HG03354 (cell line): Measurements from ENCODE around the gene RASD2.

Experiments used
- ATAC-seq: cut with Tn5 transposase; IDR thresholded peaks from one replicate; pipeline ENCODE4 v1.9.1; 2021; ENCODE audit warnings: mild to moderate bottlenecking; ENCODE audit not compliant: unreplicated experiment, poor library complexity, severe bottlenecking

RASD2 gene

GRCh38 chr22:35555946-35556547, 15.4 kb downstream of the RASD2 start:
- ATAC-seq, result no peak

DNA sequence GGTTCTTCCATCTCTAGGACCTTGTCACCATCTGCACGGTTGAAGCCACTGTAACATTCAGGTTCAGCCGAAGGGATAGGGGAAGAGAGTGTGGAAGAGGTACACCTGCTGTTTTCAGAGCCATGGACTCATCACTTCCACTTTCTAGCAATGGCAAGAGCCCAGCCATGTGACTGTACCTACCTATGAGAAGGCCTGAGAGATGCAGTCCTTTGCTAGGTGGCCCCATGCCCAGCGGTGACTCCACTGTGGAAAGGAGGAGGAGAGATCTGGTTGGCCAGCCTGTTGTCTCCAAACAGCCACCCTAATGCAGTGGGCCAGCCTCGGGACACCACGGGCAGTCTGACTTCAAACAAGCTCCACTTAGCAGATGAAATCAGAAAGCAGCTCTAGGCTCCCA, 16.0 kb downstream of the RASD2 start:
- no peak for ATAC-seq

GRCh38 chr22:35558031-35558430, 17.4 kb downstream of the RASD2 start:
- ATAC-seq, result no peak

DNA sequence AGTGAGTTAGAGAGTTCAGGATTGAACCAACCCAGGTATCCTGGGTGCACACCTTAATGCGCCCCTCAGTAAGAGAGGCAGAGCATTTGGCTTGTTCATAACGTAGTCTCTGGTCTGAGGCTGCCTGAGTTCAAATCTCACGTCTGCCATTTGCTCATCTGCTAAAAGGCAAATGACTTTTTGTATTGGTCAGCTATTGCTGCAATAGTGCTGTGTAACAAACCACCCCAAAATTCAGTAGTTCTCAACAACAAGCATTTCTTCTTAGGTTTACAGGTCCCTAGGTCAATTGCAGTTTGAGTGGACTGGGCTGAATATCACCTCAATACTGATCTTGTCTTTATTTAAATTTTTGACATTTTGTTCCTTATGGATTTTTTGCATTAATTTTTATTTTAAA, 18.1 kb downstream of the RASD2 start:
- no peak for ATAC-seq

GRCh38 chr22:35559354-35560005, 18.8 kb downstream of the RASD2 start:
- ATAC-seq, result no peak

DNA sequence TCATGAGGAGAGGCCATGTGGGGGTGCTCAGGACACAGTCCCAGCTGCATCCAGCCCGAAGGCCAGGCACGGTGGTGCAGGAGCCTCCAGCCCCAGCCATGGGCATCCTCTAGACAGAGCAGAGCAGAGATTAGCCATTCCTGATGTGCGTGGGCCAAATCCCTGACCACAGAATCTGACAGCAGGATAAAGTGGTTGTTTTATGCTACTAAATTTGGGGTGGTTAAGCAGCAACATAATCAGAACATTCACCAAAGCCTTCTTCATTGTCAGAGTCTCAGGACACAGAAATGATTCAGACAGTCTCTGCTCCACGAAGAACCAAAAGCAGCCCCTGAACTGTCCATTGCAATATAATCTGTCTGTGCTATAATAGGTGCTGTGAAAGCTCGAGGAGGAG, 19.7 kb downstream of the RASD2 start:
- no peak for ATAC-seq

- ATAC-seq, result no peak
Observed at GRCh38 chr22:35560824-35561223, 20.2 kb downstream of the RASD2 start.

DNA sequence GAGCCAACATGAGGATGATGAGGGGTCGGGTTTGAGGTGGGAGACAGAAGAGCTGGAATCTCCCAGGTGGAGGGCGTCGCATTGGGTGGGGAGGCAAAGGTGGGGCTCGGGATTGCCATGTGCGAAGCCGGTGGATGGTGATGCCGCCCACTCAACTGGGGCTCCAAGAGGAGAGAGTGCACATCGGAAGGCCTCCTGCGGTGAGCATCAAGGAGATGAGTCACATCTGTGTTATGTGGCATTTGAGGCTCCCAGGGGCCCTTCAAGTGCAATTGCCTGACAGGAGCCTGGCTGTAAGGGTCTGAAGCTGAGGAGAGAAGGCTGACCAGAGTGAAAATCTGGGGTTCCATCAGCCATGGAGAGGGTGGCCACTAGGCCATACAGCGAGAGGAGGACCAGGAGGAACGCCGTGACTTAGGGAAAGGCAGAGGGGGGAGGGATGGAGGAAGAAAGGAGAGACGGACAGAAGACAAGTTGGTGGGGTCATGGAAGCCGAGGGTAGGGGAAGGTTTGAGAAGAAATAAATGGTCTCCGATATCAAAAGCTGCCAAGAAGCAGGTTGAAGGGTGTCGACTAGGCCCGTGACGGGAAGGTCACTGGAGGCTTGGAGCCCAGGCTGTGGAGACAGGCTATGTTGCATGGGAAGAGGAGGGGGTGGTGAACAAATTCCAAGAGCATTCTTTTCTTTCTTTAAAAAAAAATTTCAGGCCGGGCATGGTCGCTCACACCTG, 21.3 kb downstream of the RASD2 start:
- no peak for ATAC-seq

DNA sequence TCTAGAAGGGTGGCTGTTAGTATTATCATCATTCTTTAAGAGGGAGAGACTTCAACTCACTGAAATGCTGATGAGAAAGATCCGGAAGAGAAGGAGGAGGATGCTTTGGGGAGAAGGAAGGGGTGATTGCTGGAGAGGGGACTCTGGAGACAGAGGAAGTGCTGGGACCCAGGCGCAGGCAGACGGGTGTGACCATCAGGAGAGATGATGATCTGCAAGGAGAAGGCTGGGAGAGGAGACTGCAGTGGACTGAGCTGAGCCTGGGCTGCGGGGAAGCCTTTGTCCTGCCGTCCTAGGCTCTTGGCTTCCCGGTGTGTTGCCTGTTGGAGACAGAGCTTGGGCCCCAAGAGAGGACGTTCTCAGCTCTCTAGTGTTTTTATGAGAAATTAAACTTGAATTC, 22.6 kb downstream of the RASD2 start:
- ATAC-seq, result no peak

DNA sequence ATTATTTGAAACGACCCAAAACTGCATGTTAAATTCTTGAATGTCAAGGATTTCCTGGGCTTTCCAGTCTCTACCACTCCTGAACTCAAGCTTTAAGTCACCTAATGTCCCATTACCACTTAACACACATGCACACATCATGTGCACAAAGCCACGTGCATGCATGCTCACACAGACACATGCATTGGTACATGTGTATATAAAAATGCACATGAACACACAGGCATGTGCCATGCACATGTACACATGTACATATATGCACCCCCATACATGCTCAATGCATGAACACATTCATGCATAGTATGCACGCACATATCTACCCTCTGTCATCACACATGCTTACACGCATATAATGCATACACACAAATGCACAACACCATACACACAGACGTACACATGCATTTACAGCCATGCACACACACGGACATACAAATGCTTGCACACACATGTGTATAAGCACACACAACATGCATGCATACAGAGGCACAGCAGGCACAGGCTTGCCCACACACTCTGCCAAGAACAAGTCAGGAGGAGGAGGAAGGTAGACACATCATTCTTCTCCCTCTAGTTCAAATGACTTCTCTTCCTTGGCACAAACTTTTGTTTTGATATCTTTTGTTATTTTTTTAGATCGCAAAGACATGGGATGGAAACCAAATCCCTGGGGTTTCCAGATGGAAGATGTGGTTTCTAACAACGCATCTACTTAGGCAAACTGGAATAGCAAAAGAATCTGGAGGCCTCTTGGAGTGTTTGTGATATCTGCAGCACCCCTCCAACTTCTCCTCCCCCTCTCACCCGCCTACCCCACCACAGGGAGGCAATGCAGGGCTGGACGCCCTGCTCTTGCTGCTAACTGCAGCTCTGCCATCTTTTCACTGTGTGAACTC, 24.6 kb downstream of the RASD2 start:
- ATAC-seq, result no peak

DNA sequence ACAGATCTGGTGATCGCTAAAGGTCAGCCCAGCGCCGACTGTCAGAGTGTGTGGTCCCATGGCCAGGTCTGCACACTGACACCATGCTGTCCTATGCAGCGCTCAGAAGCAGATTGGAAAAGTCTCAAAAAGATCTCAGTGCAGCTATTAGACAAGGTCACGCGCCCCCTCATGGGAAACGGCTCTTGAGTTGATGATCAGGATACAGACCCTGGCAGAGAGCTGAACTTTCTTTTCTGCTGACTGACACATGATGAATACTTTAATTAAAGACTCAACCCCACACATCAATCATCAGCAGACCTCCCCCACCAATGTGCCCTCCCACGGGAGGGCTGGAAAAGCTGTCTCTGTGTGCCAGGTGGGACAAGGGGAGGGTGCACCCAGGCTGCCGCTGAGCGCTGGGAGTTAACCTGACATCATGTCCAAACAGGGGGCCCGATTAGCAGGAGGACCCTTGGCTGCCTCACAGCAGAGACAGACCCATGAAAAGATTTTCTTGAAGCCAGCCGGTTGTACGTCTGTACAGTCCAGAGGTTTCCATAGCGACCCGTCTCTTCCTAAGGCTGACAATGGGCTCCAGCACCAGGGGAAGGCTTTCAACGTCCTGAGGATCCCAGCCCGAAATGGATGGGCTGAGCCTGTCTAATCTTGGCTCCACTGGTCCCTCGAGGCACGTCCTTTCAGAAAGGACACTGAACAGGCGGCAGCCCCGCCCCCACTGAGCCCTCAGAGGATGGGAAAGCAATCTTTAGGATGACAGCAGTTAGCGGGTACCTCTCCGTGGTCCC, 26.9 kb downstream of the RASD2 start:
- ATAC-seq, result no peak

- no peak for ATAC-seq
Observed at GRCh38 chr22:35568751-35569739, 28.4 kb downstream of the RASD2 start.

GRCh38 chr22:35569916-35570315, 29.3 kb downstream of the RASD2 start:
- no peak for ATAC-seq

DNA sequence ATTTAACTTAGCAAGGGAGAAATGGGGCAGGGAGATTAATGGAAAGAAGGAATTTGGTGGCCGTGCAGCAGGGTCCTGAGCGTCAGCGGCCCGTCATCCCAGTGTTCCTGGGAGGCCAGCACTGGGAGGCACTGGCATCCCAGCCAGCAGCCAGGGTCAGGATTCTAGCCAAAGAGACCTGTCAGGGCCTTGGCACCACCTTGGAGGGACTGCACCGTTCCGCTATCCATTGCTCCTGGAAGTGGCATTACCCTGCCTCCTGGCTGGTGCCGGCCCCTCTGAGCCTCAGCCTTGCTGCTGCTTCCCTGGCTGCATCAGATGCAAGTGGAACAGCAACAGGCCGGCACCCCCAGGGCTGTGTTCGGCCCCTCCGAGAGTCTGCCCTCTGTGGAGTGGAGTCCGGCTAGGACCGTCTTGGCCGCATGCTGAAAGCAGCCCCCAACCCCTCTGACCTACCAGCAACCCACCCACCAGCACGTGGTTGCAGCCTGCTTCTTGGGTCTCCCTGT, 30.1 kb downstream of the RASD2 start:
- ATAC-seq, result no peak

- ATAC-seq, result no peak
Observed at GRCh38 chr22:35572556-35572955, 31.9 kb downstream of the RASD2 start.

DNA sequence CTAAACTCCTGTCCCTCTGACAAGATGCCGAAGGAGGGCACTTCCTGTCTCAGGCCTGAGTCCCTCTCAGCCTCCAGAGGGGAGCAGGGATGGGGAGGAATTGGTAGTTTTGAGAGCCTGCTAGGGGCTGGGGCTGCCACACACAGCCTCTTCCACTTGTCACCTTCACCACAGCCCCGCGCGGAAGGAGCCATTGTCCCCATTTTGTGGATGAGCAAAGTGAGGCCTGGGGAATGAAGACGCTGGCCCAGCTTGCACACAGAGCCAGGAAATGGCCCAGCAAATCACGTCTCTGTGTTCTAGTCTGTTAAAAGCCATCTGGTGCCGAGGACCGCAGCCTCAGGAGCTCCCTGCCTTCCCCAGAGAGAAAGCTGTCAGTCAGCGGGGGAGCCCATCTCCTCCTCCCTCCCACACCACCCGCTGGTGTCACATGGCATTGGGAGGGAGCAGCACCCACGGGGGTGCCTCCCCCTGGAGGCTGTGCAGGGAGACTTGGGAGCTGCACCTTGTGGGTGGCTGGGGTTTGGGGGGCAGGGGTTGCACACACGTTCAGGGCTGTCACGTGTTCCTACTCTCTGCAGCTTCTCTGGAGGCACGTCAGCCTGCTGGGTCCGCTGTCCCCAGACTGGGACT, 34.6 kb downstream of the RASD2 start:
- ATAC-seq, result no peak

DNA sequence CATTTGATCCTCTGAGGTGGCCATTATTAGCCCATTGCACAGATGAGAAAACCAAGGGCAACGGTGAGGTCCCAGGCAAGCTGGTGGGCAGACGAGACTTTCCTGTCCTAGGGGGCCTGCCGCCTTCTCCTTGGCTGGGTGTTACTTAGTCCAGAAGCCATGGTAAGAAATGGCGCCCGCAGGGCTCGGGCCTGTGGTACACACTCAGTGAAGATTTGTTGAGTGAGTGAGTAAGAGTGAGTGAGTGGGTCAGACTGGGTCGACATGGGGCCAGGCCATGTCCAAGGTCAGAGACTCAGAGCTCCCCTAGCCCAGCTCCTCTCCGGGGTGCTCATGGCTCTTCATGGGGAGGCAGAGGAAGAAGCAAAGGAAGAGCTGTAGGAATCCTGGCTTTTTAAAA, 36.0 kb downstream of the RASD2 start:
- ATAC-seq, result no peak
